GM10847 (cell line): ENCODE results near the gene ADCY2.

ENCODE experiments used
- POLR2A ChIP-seq: IDR thresholded peaks from 2 replicates; pipeline ENCODE4 v1.6.1; 2011; ENCODE audit not compliant: insufficient read length; ENCODE audit errors: extremely low read depth

Gene ADCY2

DNA sequence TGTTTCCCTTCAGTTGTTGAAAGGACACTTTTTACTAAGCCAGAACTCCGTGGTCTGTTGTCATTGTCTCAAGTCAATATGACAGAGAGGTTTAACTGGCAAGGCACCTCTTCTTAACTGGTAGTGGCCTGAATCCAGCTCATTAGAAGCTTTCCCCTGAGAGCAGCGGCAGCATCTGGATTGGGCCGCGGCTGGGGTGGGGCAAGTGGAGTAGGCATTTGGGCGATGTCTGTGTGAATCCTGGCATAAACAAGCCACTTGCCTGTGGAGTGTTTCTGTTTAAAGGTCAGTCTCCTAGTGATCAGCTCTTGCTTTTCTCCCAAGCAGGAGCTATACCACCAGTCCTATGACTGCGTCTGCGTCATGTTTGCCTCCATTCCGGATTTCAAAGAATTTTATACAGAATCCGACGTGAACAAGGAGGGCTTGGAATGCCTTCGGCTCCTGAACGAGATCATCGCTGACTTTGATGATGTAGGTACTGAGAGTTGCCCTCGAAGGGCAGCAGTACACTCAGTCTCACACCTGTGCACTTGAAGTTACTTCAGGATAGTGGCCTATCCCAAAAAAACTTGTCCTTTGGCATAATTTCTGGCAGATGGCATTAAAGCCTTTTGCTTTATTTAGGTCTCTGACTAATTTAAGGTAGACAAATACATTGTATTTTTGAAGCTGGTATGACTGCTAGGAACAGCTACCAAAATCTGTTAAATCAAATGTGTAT, 406.1 kb downstream of the ADCY2 start:
- TF ChIP-seq POLR2A = no peak

DNA sequence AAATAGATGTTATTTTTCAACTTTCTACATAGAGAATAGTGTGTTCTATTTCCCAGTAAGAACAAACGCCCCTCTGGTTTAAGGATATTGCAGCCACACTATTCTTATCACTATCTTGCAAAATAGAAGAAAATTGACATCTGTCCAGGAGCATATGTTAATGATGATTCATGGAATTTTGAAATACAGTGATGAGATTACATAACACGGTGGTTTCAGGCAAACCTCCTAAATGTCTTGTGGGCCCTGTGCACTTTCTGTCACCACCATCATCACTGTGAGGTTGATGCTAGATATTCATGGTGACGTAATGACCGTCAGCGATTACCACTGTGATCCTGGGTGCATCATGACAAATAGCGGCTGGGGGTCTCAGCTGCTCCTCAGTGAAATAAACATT, 406.9 kb downstream of the ADCY2 start:
- no peak for TF ChIP-seq POLR2A

DNA sequence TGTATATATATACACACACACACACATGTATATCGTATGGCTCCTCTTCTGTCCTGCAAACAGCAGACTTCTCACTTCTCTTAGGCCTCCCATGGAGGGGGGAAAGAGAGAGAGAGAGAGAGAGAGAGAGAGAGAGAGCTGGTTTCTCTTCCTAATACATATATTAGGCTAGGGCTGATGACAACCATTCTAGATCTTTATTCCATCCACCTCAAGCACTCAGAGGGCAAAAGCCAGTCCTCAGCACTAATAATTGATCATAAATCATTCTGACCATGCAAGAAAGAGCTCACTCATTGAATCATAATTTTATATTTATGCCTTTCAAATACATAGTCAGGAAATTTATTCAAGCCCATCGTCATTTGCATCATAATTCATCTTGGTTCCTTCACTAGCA, 408.0 kb downstream of the ADCY2 start:
- TF ChIP-seq POLR2A = no peak

DNA sequence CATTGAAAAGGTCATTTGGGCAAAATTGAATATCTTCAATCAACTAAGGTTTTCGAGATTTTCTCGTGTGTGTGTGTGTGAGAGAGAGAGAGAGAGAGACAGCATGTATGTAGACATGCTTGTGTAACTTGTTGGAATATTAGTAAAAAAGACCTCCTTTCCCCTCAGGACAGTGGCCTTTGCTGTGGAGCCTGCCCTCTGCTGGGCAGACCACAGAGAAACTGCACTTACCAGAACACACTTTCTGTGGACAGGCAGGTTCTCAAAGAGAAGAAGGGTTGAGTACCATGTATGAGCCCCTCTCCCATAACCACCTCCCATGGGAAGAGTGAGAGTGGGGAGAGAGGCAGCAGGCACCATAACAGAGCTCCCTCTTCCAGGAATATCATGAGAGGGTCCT, 409.4 kb downstream of the ADCY2 start:
- no peak for TF ChIP-seq POLR2A

DNA sequence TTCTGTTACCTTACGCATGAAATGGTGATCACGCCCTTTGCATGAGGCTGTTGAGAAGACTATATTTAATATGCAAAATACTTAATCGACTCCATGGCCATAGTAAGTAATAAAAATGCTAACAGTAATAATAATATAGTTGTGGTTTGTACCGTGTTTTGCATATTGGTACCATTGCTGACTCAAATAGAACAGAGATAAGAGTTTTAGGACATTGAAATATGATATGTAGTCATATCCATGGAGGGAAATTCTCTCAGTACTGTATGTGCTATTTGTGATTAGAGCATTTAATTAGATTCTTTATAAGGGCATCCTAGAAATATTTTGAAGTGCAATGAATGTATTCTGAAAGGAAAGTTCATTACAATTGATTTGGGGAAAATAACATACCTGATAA, 413.1 kb downstream of the ADCY2 start:
- TF ChIP-seq POLR2A = no peak

DNA sequence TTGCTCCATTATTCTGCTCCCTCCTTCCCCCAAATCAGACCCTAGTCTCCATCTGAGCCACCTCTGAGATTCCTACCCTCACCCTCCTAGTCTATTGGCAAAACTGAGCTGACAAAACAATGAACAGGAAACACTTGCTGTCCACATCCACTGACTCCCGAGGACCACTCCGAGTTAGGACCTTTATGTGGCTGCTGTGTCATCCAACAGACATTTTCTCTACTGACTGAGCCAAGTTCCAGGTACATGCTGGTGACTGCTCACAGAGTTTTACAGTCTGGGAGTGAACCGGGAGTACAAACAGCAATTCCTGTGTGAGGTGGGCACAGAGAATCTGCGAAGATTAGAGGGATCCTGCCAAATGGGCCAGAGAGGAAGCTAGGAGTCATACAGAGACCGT, 415.8 kb downstream of the ADCY2 start:
- no peak for TF ChIP-seq POLR2A

DNA sequence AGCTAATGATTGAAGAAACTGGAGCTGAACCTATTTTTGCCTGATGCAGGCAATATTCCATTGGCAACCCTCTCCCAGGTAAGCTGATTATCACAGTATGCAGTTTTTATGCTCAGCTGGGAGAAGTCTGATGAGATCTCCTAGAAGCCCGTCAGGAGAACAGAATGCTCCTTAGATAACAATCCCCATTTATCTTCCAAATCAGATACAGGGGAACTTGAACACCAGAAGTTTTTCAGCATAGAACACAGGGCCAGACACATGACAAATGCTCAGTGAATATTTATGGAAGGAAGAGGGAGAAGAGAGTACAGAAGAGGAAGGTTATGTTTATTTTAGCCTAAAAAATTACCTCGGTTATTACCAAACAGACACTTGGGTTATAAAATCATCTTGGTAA, 417.1 kb downstream of the ADCY2 start:
- no peak for TF ChIP-seq POLR2A

DNA sequence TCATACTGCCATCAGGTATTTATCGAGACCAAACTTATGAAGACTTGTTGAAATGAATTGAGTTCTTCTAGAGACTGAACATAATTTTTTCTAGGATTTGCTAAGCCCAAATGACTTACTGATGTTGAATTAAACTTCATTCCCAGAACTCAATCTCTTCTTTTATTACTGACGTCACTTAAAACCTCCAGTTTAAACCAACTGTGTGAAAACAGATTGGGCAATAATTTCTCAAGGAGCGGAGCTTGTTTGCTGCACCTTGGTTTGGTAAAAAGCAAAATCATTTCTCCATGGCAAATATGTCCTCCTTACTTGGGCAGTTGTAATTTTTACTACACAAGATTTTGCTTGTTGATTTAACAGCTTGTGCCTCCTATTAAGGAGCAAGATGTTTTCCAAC, 417.6 kb downstream of the ADCY2 start:
- no peak for TF ChIP-seq POLR2A

DNA sequence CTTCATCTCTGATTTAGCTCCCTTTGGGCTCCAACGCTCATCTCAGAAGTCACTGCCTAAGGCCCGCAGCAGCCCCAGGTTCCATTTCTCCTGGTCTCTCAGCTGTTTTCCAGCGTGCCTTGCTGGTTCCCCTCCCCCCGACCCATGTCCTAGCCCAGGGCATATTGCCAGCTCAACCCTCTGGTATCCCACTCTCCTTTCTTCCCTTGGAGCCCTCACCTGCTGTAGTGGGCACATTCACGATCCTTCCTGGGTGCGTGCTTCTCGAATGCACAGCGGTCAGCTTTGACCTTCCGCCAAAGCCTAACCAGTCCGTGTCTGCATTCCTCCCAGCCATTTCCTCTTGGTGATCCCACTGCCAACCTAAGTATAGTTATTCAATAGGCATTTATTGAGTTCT, 418.9 kb downstream of the ADCY2 start:
- TF ChIP-seq POLR2A = no peak

DNA sequence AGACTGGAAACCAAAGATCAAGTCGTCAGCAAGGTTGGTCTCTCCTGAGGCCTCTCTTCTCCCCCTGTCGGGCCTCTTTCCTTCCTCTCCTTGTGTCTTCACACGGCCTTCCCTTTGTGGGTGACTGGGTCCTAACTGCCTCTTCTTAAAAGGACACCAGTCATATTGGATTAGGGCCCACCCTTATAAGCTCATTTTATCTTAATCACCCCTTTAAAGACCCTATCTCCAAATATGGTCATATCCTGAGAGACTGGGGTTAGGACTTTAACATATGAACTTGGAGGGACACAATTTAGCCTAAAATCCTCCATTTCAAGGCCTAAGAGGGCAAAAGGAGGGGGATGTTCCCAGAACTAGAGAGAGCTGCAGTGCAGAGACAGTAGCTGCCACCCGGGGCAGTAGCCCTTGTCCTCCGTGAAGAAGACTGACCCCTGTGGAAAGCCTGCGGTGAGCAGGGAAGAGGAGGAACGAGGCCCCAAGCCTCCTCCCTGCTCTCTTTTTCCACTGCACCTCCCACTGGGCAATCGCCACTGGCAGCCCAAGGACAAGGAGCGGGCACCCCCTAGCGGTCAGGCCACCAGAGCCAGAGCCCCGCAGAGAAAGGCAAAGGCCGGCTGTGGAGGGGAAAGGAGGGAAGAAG, 420.1 kb downstream of the ADCY2 start:
- no peak for TF ChIP-seq POLR2A

DNA sequence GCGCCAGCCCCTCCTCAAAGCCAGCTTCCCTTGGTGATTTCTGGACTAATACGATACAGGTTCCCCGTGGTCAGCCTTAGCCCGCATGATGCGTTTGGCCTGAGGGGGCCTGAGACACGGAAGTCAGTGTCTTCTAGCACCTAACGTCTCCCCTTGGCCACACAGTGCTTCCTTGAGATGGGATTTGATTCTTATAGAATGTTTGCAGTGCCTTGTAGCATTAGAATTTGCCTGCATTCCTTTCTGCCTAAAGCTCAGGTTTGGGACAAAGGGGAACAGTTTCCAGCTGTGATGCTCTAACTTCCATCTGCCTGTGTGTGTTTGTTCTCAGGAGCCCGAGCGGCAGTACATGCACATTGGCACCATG, 420.6 kb downstream of the ADCY2 start:
- no peak for TF ChIP-seq POLR2A

DNA sequence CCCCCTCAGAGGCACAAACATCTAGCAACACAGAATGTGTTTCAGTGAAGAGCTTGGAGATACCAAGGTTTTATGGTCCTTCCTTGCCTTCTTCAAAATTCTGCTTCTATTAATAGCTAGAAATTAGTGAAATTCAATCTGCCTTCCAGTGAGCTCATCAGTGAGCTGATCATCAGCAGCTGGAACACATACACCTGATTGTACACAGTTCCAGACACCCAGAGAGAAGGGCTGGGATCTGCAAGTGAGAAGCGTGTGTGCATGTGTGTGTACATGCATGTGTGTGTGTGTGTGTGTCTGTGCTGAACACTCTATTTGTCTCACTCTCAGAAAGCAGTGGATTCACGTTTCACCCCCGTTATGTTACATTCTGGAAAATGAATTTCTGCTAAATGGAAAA, 426.5 kb downstream of the ADCY2 start:
- no peak for TF ChIP-seq POLR2A

DNA sequence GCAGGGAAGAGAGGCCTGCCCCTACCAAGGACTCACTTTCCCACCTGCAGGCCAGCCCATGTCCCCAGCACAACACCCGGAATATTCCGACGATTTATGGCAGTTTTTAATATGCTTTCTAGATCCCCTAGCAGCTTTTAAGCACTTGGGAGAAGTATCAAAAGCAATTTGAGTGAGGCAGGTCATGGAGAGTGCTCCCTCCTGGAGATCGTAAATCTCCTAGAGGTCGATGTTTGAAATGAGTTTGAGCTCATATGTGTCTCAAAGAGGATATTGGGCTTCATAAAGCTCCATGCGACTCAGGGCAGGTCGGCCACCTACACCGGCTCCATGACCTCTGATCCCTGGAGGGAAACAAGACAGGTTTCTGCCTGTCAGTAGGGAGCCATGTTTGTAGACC, 427.7 kb downstream of the ADCY2 start:
- TF ChIP-seq POLR2A = no peak

DNA sequence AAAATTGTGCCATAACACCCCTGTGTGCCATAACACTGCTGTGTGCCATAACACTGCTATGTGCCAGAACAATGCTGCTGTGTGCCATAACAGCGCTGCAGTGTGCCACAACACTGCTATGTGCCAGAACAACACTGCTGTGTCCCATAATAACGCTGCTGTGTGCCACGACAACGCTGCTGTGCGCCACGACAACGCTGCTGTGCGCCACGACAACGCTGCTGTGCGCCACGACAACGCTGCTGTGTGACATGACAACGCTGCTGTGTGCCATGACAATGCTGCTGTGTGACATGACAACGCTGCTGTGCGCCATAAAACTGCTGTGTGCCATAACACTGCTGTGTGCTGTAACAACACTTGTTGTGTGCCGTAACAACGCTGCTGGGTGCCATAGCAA, 429.1 kb downstream of the ADCY2 start:
- no peak for TF ChIP-seq POLR2A

DNA sequence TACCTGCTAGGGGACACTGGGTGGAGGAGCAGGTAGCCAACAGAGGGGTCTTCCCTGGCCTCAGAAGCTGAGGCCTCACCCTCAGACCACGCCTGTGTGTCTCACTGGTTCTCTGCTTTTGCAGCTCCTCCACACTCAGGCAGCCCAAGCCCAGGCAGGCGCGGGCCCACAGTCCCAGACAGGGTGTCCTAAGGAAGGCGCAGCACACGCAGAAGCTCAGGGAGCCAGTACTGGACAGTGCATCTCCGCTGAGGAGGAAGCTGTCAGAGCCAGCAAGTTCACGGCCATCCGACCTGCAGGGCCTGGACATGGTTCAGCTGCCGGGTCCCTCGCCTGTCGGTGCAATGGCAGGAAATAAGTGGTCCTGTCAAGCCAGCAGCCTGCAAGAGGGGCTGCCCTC, 429.7 kb downstream of the ADCY2 start:
- no peak for TF ChIP-seq POLR2A

DNA sequence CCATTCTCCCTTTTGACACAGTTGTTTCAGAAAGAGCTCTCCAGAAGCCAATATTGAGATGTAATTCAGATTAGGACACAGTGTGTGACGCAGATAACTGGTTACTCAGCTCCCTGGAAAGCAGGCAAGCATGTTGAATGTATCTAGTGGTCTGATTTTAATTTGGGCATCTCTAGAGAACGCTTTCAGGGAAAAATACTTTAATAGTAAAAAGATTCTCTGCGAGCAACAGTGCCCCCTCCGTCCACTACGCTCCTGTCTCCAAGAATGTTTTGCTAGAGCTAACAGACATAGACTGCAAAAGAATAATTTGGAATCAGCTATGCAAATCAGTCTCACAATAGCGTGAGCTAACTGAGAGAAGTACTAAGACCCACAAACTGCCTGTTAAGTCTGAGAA, 431.7 kb downstream of the ADCY2 start:
- no peak for TF ChIP-seq POLR2A

DNA sequence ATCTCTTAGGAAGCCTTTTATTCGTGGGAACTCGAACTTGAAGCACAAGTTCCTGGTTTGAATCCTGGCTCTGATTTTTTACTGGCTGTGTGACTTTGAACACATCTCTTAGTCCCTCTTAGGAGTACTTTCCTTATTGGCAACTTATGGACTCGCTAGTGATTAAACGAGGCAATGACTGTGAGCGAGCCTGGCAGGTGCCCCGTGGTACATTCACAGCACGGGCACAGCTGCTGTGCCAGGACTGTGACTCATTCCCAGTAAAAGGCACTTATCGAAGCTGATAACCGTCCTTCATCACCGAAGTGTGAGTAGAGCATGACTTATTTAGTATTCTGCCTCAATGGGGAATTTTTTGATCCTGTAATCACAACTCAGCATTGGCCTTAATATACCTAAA, 432.3 kb downstream of the ADCY2 start:
- no peak for TF ChIP-seq POLR2A
